ENCODE data around the gene ZNF552.
"Not testable (repeated sequence)": the region's sequence is repeated elsewhere in the genome, so short reads cannot be mapped to it uniquely, and the experiment has no call there.

DNA sequence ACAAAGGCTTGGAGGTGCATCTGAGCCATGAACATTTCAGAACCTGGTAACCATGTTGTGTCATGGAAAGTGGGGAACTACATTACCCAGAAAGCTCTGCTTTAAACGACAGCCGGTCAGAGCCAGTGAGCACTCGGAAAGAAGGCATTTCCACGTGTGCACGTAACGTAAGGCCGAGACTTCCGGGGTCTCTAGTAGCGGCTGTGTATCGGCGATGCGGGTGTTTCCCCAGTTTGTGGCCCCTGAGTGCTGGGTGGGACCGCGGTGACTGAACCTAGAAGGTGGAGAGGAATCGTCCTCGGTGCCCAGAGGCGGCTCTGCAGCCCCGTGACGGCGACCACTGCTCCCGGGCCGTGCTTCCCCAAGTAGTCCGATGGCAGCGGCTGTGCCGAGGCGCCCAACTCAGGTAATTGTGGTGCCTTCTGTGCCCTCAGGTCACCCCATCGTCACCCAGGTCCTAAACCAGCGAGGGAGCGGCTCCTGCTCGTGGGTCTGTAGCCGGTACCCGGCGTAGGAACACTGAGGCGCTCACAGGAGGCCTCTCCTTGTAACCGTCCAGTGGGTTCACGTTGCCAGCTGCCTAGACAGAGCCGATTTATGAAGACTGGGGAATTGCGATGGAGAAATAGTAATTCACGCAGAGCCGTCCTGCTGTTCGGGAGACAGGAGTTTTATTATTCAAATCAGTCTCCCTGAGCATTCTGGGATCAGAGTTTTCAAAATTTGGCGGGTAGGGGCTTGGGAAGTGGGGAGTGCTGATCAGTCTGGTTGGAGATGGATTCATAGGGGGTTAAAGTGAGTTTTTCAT is 35.2 kb upstream of the ZNF552 start, which contains the start of gene ZNF587:
- TF ChIP-seq, protein P1, sequence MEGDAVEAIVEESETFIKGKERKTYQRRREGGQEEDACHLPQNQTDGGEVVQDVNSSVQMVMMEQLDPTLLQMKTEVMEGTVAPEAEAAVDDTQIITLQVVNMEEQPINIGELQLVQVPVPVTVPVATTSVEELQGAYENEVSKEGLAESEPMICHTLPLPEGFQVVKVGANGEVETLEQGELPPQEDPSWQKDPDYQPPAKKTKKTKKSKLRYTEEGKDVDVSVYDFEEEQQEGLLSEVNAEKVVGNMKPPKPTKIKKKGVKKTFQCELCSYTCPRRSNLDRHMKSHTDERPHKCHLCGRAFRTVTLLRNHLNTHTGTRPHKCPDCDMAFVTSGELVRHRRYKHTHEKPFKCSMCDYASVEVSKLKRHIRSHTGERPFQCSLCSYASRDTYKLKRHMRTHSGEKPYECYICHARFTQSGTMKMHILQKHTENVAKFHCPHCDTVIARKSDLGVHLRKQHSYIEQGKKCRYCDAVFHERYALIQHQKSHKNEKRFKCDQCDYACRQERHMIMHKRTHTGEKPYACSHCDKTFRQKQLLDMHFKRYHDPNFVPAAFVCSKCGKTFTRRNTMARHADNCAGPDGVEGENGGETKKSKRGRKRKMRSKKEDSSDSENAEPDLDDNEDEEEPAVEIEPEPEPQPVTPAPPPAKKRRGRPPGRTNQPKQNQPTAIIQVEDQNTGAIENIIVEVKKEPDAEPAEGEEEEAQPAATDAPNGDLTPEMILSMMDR (IDR thresholded peaks at IDR 0.05), result not testable (repeated sequence)
- TF ChIP-seq POLR2A (IDR thresholded peaks at IDR 0.05), result not testable (repeated sequence)
